Stimulated activated CD8-positive, alpha-beta memory T cell treated with anti-CD3 and anti-CD28 coated beads, Interleukin-15, amount 100 ng/mL, for 24 hours (primary cell): Measurements from ENCODE around the gene KCNQ5.

Source experiments
- DNase-seq: peaks from one replicate; pipeline ENCODE4 v3.0.0-alpha.2; 2020; ENCODE audit warnings: low read depth

KCNQ5 gene

GRCh38 chr6:72905705-72906478, 284.0 kb downstream of the KCNQ5 start:
- DNase-seq = no peak

- no peak for DNase-seq
Observed at GRCh38 chr6:72911463-72912155, 289.7 kb downstream of the KCNQ5 start.

- DNase-seq = no peak
Observed at GRCh38 chr6:72913797-72914196, 291.9 kb downstream of the KCNQ5 start.

- no peak for DNase-seq
Observed at GRCh38 chr6:72916298-72916697, 294.4 kb downstream of the KCNQ5 start.

GRCh38 chr6:72916906-72917305, 295.0 kb downstream of the KCNQ5 start:
- DNase-seq = no peak

GRCh38 chr6:72922401-72922800, 300.5 kb downstream of the KCNQ5 start:
- no peak for DNase-seq

GRCh38 chr6:72925136-72925535, 303.3 kb downstream of the KCNQ5 start:
- no peak for DNase-seq

- no peak for DNase-seq
Observed at GRCh38 chr6:72930556-72931132, 308.8 kb downstream of the KCNQ5 start.

- no peak for DNase-seq
Observed at GRCh38 chr6:72931325-72931887, 309.5 kb downstream of the KCNQ5 start.

GRCh38 chr6:72933233-72933632, 311.4 kb downstream of the KCNQ5 start:
- DNase-seq = no peak

- no peak for DNase-seq
Observed at GRCh38 chr6:72936766-72937559, 315.1 kb downstream of the KCNQ5 start.

GRCh38 chr6:72938104-72938503, 316.2 kb downstream of the KCNQ5 start:
- DNase-seq = no peak

GRCh38 chr6:72939004-72939403, 317.1 kb downstream of the KCNQ5 start:
- DNase-seq = no peak

GRCh38 chr6:72940265-72940664, 318.4 kb downstream of the KCNQ5 start:
- DNase-seq = no peak

GRCh38 chr6:72941263-72941662, 319.4 kb downstream of the KCNQ5 start:
- no peak for DNase-seq

GRCh38 chr6:72941751-72942150, 319.9 kb downstream of the KCNQ5 start:
- no peak for DNase-seq

- no peak for DNase-seq
Observed at GRCh38 chr6:72943699-72944098, 321.8 kb downstream of the KCNQ5 start.

- DNase-seq = no peak
Observed at GRCh38 chr6:72944660-72945059, 322.8 kb downstream of the KCNQ5 start.

- no peak for DNase-seq
Observed at GRCh38 chr6:72946774-72947173, 324.9 kb downstream of the KCNQ5 start.

GRCh38 chr6:72947534-72947933, 325.7 kb downstream of the KCNQ5 start:
- no peak for DNase-seq

GRCh38 chr6:72948153-72948552, 326.3 kb downstream of the KCNQ5 start:
- DNase-seq = no peak
